Measurements from ENCODE around the gene TBC1D4.

Gene TBC1D4

GRCh38 chr13:75329097-75329496 lies 152.9 kb downstream of the TBC1D4 start:
- H3K9me3 ChIP-seq (ENCODE audit: low read depth, low read length) = no peaks in the 10 kb centered on the region
- H3K36me3 ChIP-seq (ENCODE audit: insufficient read depth, low read length) = no peaks in the 10 kb centered on the region
- no peak overlapping the region for H3K9ac ChIP-seq (ENCODE audit: insufficient read length)
- no peak overlapping the region for H3K4me3 ChIP-seq
- peak overlapping the region; percentile 81 for H3K27ac ChIP-seq
- TF ChIP-seq EZH2 (IDR thresholded peaks at IDR 0.05) (no peak), POLR2AphosphoS5 (IDR thresholded peaks at IDR 0.05; ENCODE audit: borderline replicate concordance, low read depth, low read length) (no peak)
- DNase-seq (ENCODE audit: low read depth, low spot score) = no peak

- Histone ChIP-seq H3K9ac (ENCODE audit: insufficient read length) (no peak overlapping the region), H3K9me3 (ENCODE audit: low read depth, low read length) (no peaks in the 10 kb centered on the region), H3K27ac (peak overlapping the region; percentile 96), H3K4me3 (peak overlapping the region; percentile 89), H3K36me3 (ENCODE audit: insufficient read depth, low read length) (peaks cover 12% of the 10 kb centered on the region; the same call in 1 of the 2 replicates)
- no peak for DNase-seq (ENCODE audit: low read depth, low spot score)
- no peak for TF ChIP-seq POLR2AphosphoS5 (IDR thresholded peaks at IDR 0.05; ENCODE audit: borderline replicate concordance, low read depth, low read length)
- TF ChIP-seq FOXP2 (optimal IDR thresholded peaks at IDR 0.05; ENCODE audit: control extremely low read depth, extremely low read length, insufficient read depth) = no peak
- TF ChIP-seq EZH2 (IDR thresholded peaks at IDR 0.05) = no peak
Measured at GRCh38 chr13:75327135-75327510, 154.8 kb downstream of the TBC1D4 start.

- DNase-seq (ENCODE audit: low read depth, low spot score) = peak; percentile 99
- Histone ChIP-seq H3K27ac (peak overlapping the region; percentile 96), H3K4me3 (peak overlapping the region; percentile 89), H3K9me3 (ENCODE audit: low read depth, low read length) (no peaks in the 10 kb centered on the region), H3K9ac (ENCODE audit: insufficient read length) (peak overlapping the region; percentile 77), H3K36me3 (ENCODE audit: insufficient read depth, low read length) (peaks cover 17% of the 10 kb centered on the region; the same call in 1 of the 2 replicates)
- TF ChIP-seq EZH2 (IDR thresholded peaks at IDR 0.05) (no peak), POLR2AphosphoS5 (IDR thresholded peaks at IDR 0.05; ENCODE audit: borderline replicate concordance, low read depth, low read length) (peak; percentile 50), FOXP2 (optimal IDR thresholded peaks at IDR 0.05; ENCODE audit: control extremely low read depth, extremely low read length, insufficient read depth) (peak; percentile 17)
Measured at GRCh38 chr13:75326173-75327134, 155.5 kb downstream of the TBC1D4 start.

GRCh38 chr13:75325711-75326110 lies 156.3 kb downstream of the TBC1D4 start:
- TF ChIP-seq EZH2 (IDR thresholded peaks at IDR 0.05) = no peak
- TF ChIP-seq FOXP2 (optimal IDR thresholded peaks at IDR 0.05; ENCODE audit: control extremely low read depth, extremely low read length, insufficient read depth) = no peak
- TF ChIP-seq POLR2AphosphoS5 (IDR thresholded peaks at IDR 0.05; ENCODE audit: borderline replicate concordance, low read depth, low read length) = no peak
- peak overlapping the region; percentile 77 for H3K9ac ChIP-seq (ENCODE audit: insufficient read length)
- no peak for DNase-seq (ENCODE audit: low read depth, low spot score)
- H3K27ac ChIP-seq = peak overlapping the region; percentile 96
- no peaks in the 10 kb centered on the region for H3K9me3 ChIP-seq (ENCODE audit: low read depth, low read length)
- peak overlapping the region; percentile 89 for H3K4me3 ChIP-seq
- H3K36me3 ChIP-seq (ENCODE audit: insufficient read depth, low read length) = peaks cover 18% of the 10 kb centered on the region; the same call in 1 of the 2 replicates

GRCh38 chr13:75324413-75324940 lies 157.5 kb downstream of the TBC1D4 start:
- Histone ChIP-seq H3K9me3 (ENCODE audit: low read depth, low read length) (no peaks in the 10 kb centered on the region), H3K27ac (peak overlapping the region; percentile 96), H3K36me3 (ENCODE audit: insufficient read depth, low read length) (peaks cover 18% of the 10 kb centered on the region; the same call in 1 of the 2 replicates), H3K9ac (ENCODE audit: insufficient read length) (peak overlapping the region; percentile 77), H3K4me3 (peak overlapping the region; percentile 89)
- DNase-seq (ENCODE audit: low read depth, low spot score) = no peak
- TF ChIP-seq EZH2 (IDR thresholded peaks at IDR 0.05) (no peak), POLR2AphosphoS5 (IDR thresholded peaks at IDR 0.05; ENCODE audit: borderline replicate concordance, low read depth, low read length) (no peak), FOXP2 (optimal IDR thresholded peaks at IDR 0.05; ENCODE audit: control extremely low read depth, extremely low read length, insufficient read depth) (no peak)

- Histone ChIP-seq H3K4me3 (no peak overlapping the region), H3K36me3 (ENCODE audit: insufficient read depth, low read length) (peaks cover 18% of the 10 kb centered on the region; the same call in 1 of the 2 replicates), H3K27ac (no peak overlapping the region), H3K9ac (ENCODE audit: insufficient read length) (no peak overlapping the region), H3K9me3 (ENCODE audit: low read depth, low read length) (no peaks in the 10 kb centered on the region)
- DNase-seq (ENCODE audit: low read depth, low spot score) = no peak
- no peak for TF ChIP-seq EZH2 (IDR thresholded peaks at IDR 0.05)
- no peak for TF ChIP-seq POLR2AphosphoS5 (IDR thresholded peaks at IDR 0.05; ENCODE audit: borderline replicate concordance, low read depth, low read length)
- TF ChIP-seq FOXP2 (optimal IDR thresholded peaks at IDR 0.05; ENCODE audit: control extremely low read depth, extremely low read length, insufficient read depth) = no peak
Measured at GRCh38 chr13:75321084-75321483, 160.9 kb downstream of the TBC1D4 start.

- Histone ChIP-seq H3K4me3 (no peak overlapping the region), H3K9ac (ENCODE audit: insufficient read length) (no peak overlapping the region), H3K27ac (no peak overlapping the region), H3K36me3 (ENCODE audit: insufficient read depth, low read length) (peaks cover 18% of the 10 kb centered on the region; the same call in 1 of the 2 replicates), H3K9me3 (ENCODE audit: low read depth, low read length) (no peaks in the 10 kb centered on the region)
- no peak for DNase-seq (ENCODE audit: low read depth, low spot score)
- no peak for TF ChIP-seq FOXP2 (optimal IDR thresholded peaks at IDR 0.05; ENCODE audit: control extremely low read depth, extremely low read length, insufficient read depth)
- TF ChIP-seq EZH2 (IDR thresholded peaks at IDR 0.05) = no peak
- TF ChIP-seq POLR2AphosphoS5 (IDR thresholded peaks at IDR 0.05; ENCODE audit: borderline replicate concordance, low read depth, low read length) = no peak
Measured at GRCh38 chr13:75319254-75319653, 162.7 kb downstream of the TBC1D4 start.

GRCh38 chr13:75318138-75318833 lies 163.7 kb downstream of the TBC1D4 start:
- no peaks in the 10 kb centered on the region for H3K9me3 ChIP-seq (ENCODE audit: low read depth, low read length)
- TF ChIP-seq EZH2 (IDR thresholded peaks at IDR 0.05) (no peak), POLR2AphosphoS5 (IDR thresholded peaks at IDR 0.05; ENCODE audit: borderline replicate concordance, low read depth, low read length) (no peak), FOXP2 (optimal IDR thresholded peaks at IDR 0.05; ENCODE audit: control extremely low read depth, extremely low read length, insufficient read depth) (no peak)
- H3K36me3 ChIP-seq (ENCODE audit: insufficient read depth, low read length) = peaks cover 23% of the 10 kb centered on the region; the same call in 1 of the 2 replicates

More at GRCh38 chr13:75318138-75318833, 163.7 kb downstream of the TBC1D4 start:
- H3K4me3 ChIP-seq = peak overlapping the region; percentile 23; the same call in 1 of the 2 replicates
- peak overlapping the region; percentile 91 for H3K27ac ChIP-seq
- no peak for DNase-seq (ENCODE audit: low read depth, low spot score)
- peak overlapping the region; percentile 28 for H3K9ac ChIP-seq (ENCODE audit: insufficient read length)

All from SK-N-MC (cell line).